ENCODE results near the gene LAMA5.

LAMA5 gene

GRCh38 chr20:62307226-62308101, 59.6 kb downstream of the LAMA5 start:
- Histone ChIP-seq H3K27me3 (ENCODE audit: control insufficient read depth, insufficient read depth, low read length) (no peaks in the 10 kb centered on the region), H3K4me1 (ENCODE audit: control insufficient read depth, insufficient read depth, low read length) (peaks cover 19% of the 10 kb centered on the region), H3K36me3 (ENCODE audit: insufficient read depth, low read length) (peaks cover 53% of the 10 kb centered on the region), H3K9me3 (replicated peaks; ENCODE audit: low read length) (no peaks in the 10 kb centered on the region), H3K4me3 (ENCODE audit: low read length) (no peak overlapping the region), H3K4me2 (ENCODE audit: low read length) (no peak overlapping the region), H3K9ac (ENCODE audit: low read depth, low read length) (no peak overlapping the region)

DNA sequence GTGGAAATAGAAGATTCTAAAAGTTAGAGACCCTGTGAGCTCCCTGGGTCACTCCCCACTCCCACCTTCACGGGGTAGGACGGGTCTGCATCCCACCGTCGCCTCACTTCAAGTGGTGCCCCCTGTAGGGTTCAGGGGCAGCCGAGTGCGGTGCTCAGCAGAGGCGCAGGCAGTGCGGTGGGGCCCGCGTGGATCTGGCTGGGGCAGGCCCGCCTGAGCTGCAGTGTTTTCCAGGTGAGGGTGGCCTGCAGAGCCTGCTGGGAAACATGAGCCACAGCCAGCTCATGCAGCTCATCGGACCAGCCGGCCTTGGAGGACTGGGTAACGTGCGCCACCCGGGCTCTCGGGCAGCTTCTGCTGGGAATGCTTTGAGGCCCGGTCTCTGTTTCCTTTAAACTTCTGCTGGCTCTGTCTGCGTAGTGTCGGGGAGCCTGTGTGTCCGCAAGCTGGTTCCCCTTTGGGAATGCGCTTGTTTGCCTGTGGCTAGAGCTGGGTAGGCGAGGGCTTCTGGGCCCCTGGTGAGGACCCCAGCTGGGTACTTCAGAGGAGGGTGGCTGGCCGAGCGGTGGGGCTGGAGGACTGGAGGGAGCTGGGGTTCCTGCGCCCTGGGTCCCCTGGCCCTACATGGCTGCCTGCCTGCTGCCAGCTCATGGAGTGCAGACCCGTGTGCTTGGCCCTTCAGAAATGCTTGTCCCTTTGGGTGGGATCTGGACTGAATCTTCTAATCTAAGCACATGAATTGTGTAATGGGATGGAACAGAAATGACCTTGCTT, 60.5 kb downstream of the LAMA5 start:
- Histone ChIP-seq H3K27me3 (ENCODE audit: control insufficient read depth, insufficient read depth, low read length) (no peaks in the 10 kb centered on the region), H3K36me3 (ENCODE audit: insufficient read depth, low read length) (peaks cover 53% of the 10 kb centered on the region), H3K4me3 (ENCODE audit: low read length) (no peak overlapping the region), H3K4me2 (ENCODE audit: low read length) (no peak overlapping the region), H3K9ac (ENCODE audit: low read depth, low read length) (no peak overlapping the region), H3K9me3 (replicated peaks; ENCODE audit: low read length) (no peaks in the 10 kb centered on the region), H3K4me1 (ENCODE audit: control insufficient read depth, insufficient read depth, low read length) (peaks cover 19% of the 10 kb centered on the region)

GRCh38 chr20:62305765-62306413, 61.2 kb downstream of the LAMA5 start:
- H3K4me3 ChIP-seq (ENCODE audit: low read length): peak overlapping the region; percentile 98
- no peaks in the 10 kb centered on the region for H3K9me3 ChIP-seq (replicated peaks; ENCODE audit: low read length)
- H3K27me3 ChIP-seq (ENCODE audit: control insufficient read depth, insufficient read depth, low read length): no peaks in the 10 kb centered on the region
- H3K9ac ChIP-seq (ENCODE audit: low read depth, low read length): no peak overlapping the region
- peaks cover 19% of the 10 kb centered on the region for H3K4me1 ChIP-seq (ENCODE audit: control insufficient read depth, insufficient read depth, low read length)
- peak overlapping the region; percentile 97 for H3K4me2 ChIP-seq (ENCODE audit: low read length)
- H3K36me3 ChIP-seq (ENCODE audit: insufficient read depth, low read length): peaks cover 53% of the 10 kb centered on the region

- no peaks in the 10 kb centered on the region for H3K9me3 ChIP-seq (replicated peaks; ENCODE audit: low read length)
- H3K4me1 ChIP-seq (ENCODE audit: control insufficient read depth, insufficient read depth, low read length): peaks cover 19% of the 10 kb centered on the region
- H3K27me3 ChIP-seq (ENCODE audit: control insufficient read depth, insufficient read depth, low read length): no peaks in the 10 kb centered on the region
- H3K9ac ChIP-seq (ENCODE audit: low read depth, low read length): peak overlapping the region; percentile 92
- peaks cover 53% of the 10 kb centered on the region for H3K36me3 ChIP-seq (ENCODE audit: insufficient read depth, low read length)
- H3K4me3 ChIP-seq (ENCODE audit: low read length): peak overlapping the region; percentile 98
- H3K4me2 ChIP-seq (ENCODE audit: low read length): peak overlapping the region; percentile 97
These were observed 61.9 kb downstream of the LAMA5 start for GRCh38 chr20:62305149-62305764.

GRCh38 chr20:62304331-62305148, 62.6 kb downstream of the LAMA5 start:
- peaks cover 53% of the 10 kb centered on the region for H3K36me3 ChIP-seq (ENCODE audit: insufficient read depth, low read length)
- peak overlapping the region; percentile 92 for H3K9ac ChIP-seq (ENCODE audit: low read depth, low read length)
- H3K9me3 ChIP-seq (replicated peaks; ENCODE audit: low read length): no peaks in the 10 kb centered on the region
- peaks cover 19% of the 10 kb centered on the region for H3K4me1 ChIP-seq (ENCODE audit: control insufficient read depth, insufficient read depth, low read length)
- peak overlapping the region; percentile 97 for H3K4me2 ChIP-seq (ENCODE audit: low read length)
- H3K27me3 ChIP-seq (ENCODE audit: control insufficient read depth, insufficient read depth, low read length): no peaks in the 10 kb centered on the region
- peak overlapping the region; percentile 98 for H3K4me3 ChIP-seq (ENCODE audit: low read length)

- Histone ChIP-seq H3K4me1 (ENCODE audit: control insufficient read depth, insufficient read depth, low read length) (peaks cover 19% of the 10 kb centered on the region), H3K36me3 (ENCODE audit: insufficient read depth, low read length) (peaks cover 46% of the 10 kb centered on the region), H3K27me3 (ENCODE audit: control insufficient read depth, insufficient read depth, low read length) (no peaks in the 10 kb centered on the region), H3K4me3 (ENCODE audit: low read length) (peak overlapping the region; percentile 98), H3K4me2 (ENCODE audit: low read length) (peak overlapping the region; percentile 97), H3K9ac (ENCODE audit: low read depth, low read length) (peak overlapping the region; percentile 92), H3K9me3 (replicated peaks; ENCODE audit: low read length) (no peaks in the 10 kb centered on the region)
These were observed 63.5 kb downstream of the LAMA5 start for GRCh38 chr20:62303340-62304226.

DNA sequence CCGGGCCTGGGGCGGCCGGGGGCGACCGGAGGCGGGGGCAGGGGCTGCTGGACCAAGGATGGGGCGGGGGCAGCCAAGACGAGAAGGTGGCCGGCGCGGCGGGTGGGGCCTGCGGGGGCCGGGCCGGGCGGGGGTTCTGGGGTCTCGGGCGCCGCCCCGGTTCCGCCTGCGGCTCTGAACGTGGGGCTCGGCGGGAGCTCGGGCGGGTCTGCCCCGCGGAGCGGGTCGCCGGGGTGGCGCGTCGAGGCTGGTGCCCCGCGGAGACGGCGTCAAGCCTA, 64.1 kb downstream of the LAMA5 start:
- Histone ChIP-seq H3K4me3 (ENCODE audit: low read length) (peak overlapping the region; percentile 98), H3K4me1 (ENCODE audit: control insufficient read depth, insufficient read depth, low read length) (peaks cover 19% of the 10 kb centered on the region), H3K4me2 (ENCODE audit: low read length) (peak overlapping the region; percentile 97), H3K9me3 (replicated peaks; ENCODE audit: low read length) (no peaks in the 10 kb centered on the region), H3K27me3 (ENCODE audit: control insufficient read depth, insufficient read depth, low read length) (no peaks in the 10 kb centered on the region), H3K36me3 (ENCODE audit: insufficient read depth, low read length) (peaks cover 40% of the 10 kb centered on the region), H3K9ac (ENCODE audit: low read depth, low read length) (peak overlapping the region; percentile 92)

- no peaks in the 10 kb centered on the region for H3K27me3 ChIP-seq (ENCODE audit: control insufficient read depth, insufficient read depth, low read length)
- peak within 1 kb of the TSS; percentile 98 for H3K4me3 ChIP-seq (ENCODE audit: low read length)
- H3K9me3 ChIP-seq (replicated peaks; ENCODE audit: low read length): no peaks in the 10 kb centered on the region
- peak within 1 kb of the TSS; percentile 100 for H3K4me2 ChIP-seq (ENCODE audit: low read length)
- H3K9ac ChIP-seq (ENCODE audit: low read depth, low read length): peak within 1 kb of the TSS; percentile 99
- H3K36me3 ChIP-seq (ENCODE audit: insufficient read depth, low read length): peaks cover 35% of the 10 kb centered on the region
- H3K4me1 ChIP-seq (ENCODE audit: control insufficient read depth, insufficient read depth, low read length): peaks cover 19% of the 10 kb centered on the region
These were observed 64.6 kb downstream of the LAMA5 start, which contains the start of gene ADRM1 for GRCh38 chr20:62302341-62303061. Gene ADRM1, plus strand, starts transcription at chr20:62302997. Its CDS starts 572 bp downstream, at chr20:62303569.

- H3K9ac ChIP-seq (ENCODE audit: low read depth, low read length): peak overlapping the region; percentile 99
- peaks cover 30% of the 10 kb centered on the region for H3K36me3 ChIP-seq (ENCODE audit: insufficient read depth, low read length)
- H3K4me1 ChIP-seq (ENCODE audit: control insufficient read depth, insufficient read depth, low read length): peaks cover 19% of the 10 kb centered on the region
- H3K4me3 ChIP-seq (ENCODE audit: low read length): peak overlapping the region; percentile 96
- H3K9me3 ChIP-seq (replicated peaks; ENCODE audit: low read length): no peaks in the 10 kb centered on the region
- H3K4me2 ChIP-seq (ENCODE audit: low read length): peak overlapping the region; percentile 100
- no peaks in the 10 kb centered on the region for H3K27me3 ChIP-seq (ENCODE audit: control insufficient read depth, insufficient read depth, low read length)
These were observed 65.3 kb downstream of the LAMA5 start for GRCh38 chr20:62301773-62302340.
